Trophoblast cell (in vitro differentiated cells and primary cell): ENCODE results near the gene SLC35C1.

Experiments
- DNase-seq, 2 donors: peaks; one replicate each; pipeline ENCODE4 v3.0.0-alpha.2; 2016
- H2AFZ ChIP-seq: 2 replicates; pipeline ENCODE4 v1.6.1; 2013; ENCODE audit warnings: low read length, moderate library complexity, mild to moderate bottlenecking; ENCODE audit not compliant: insufficient read depth, poor library complexity
- H2AK5ac ChIP-seq: 2 replicates; pipeline ENCODE4 v1.6.1; 2013; ENCODE audit warnings: mild to moderate bottlenecking, low read length
- H2BK120ac ChIP-seq: 2 replicates; pipeline ENCODE4 v1.6.1; 2013; ENCODE audit warnings: low read length, mild to moderate bottlenecking, moderate library complexity; ENCODE audit not compliant: insufficient read depth, poor library complexity
- H2BK12ac ChIP-seq: 2 replicates; pipeline ENCODE4 v1.6.1; 2013; ENCODE audit warnings: mild to moderate bottlenecking, low read length, moderate library complexity
- H2BK5ac ChIP-seq: 2 replicates; pipeline ENCODE4 v1.6.1; 2013; ENCODE audit warnings: low read length, low read depth, moderate library complexity, mild to moderate bottlenecking; ENCODE audit not compliant: poor library complexity
- H3K14ac ChIP-seq: 2 replicates; pipeline ENCODE4 v1.6.1; 2013; ENCODE audit warnings: mild to moderate bottlenecking, low read length
- H3K18ac ChIP-seq: 2 replicates; pipeline ENCODE4 v1.6.1; 2013; ENCODE audit warnings: mild to moderate bottlenecking, low read length
- H3K23ac ChIP-seq: 2 replicates; pipeline ENCODE4 v1.6.1; 2013; ENCODE audit warnings: low read length
- H3K27ac ChIP-seq: 2 replicates; pipeline ENCODE4 v1.5.1; 2013; ENCODE audit warnings: low read depth, mild to moderate bottlenecking, inconsistent platforms, low read length, moderate library complexity
- H3K27me3 ChIP-seq: 2 replicates; pipeline ENCODE4 v1.6.1; 2013; ENCODE audit warnings: inconsistent platforms, mild to moderate bottlenecking, low read length, moderate library complexity; ENCODE audit not compliant: insufficient read depth
- H3K36me3 ChIP-seq, 2 experiments: 1 replicate in 1 of 2; 2 replicates in 1 of 2; pipeline ENCODE4 v1.6.1; 2013; ENCODE audit warnings: low read length in 2 of 2, mild to moderate bottlenecking in 2 of 2, moderate library complexity in 1 of 2; ENCODE audit not compliant: insufficient read depth in 2 of 2, control insufficient read depth in 1 of 2
- H3K4ac ChIP-seq: 2 replicates; pipeline ENCODE4 v1.6.1; 2013; ENCODE audit warnings: low read depth, mild to moderate bottlenecking, low read length, moderate library complexity
- H3K4me1 ChIP-seq, 2 experiments: 1 replicate in 1 of 2; 2 replicates in 1 of 2; pipeline ENCODE4 v1.6.1; 2013; ENCODE audit warnings: low read length in 2 of 2, mild to moderate bottlenecking in 2 of 2, moderate library complexity in 1 of 2; ENCODE audit not compliant: insufficient read depth in 2 of 2, control insufficient read depth in 1 of 2
- H3K4me2 ChIP-seq: 2 replicates; pipeline ENCODE4 v1.6.1; 2013; ENCODE audit warnings: inconsistent platforms, mild to moderate bottlenecking, low read length, moderate library complexity
- H3K4me3 ChIP-seq: 2 replicates; pipeline ENCODE4 v1.5.1; 2013; ENCODE audit warnings: mild to moderate bottlenecking, low read depth, low read length, inconsistent platforms
- H3K79me1 ChIP-seq: one replicate; pipeline ENCODE4 v1.6.1; 2013; ENCODE audit warnings: low read length
- H3K79me2 ChIP-seq: 2 replicates; pipeline ENCODE4 v1.6.1; 2013; ENCODE audit warnings: low read length, mild to moderate bottlenecking; ENCODE audit not compliant: control insufficient read depth, insufficient read depth, poor library complexity
- H3K9ac ChIP-seq: 2 replicates; pipeline ENCODE4 v1.6.1; 2013; ENCODE audit warnings: mild to moderate bottlenecking, low read length
- H3K9me3 ChIP-seq: 2 replicates; pipeline ENCODE4 v1.6.1; 2013; ENCODE audit warnings: low read depth, mild to moderate bottlenecking, control low read depth, inconsistent platforms, low read length; ENCODE audit not compliant: insufficient read depth
- H4K12ac ChIP-seq: 2 replicates; pipeline ENCODE4 v1.6.1; 2013; ENCODE audit warnings: low read depth, mild to moderate bottlenecking, low read length, moderate library complexity
- H4K8ac ChIP-seq: 2 replicates; pipeline ENCODE4 v1.6.1; 2013; ENCODE audit warnings: low read depth, mild to moderate bottlenecking, low read length, moderate library complexity
- H4K91ac ChIP-seq: one replicate; pipeline ENCODE4 v1.6.1; 2013; ENCODE audit warnings: low read depth, mild to moderate bottlenecking, low read length, moderate library complexity
- WGBS: extraction: QIAGEN DNeasy Blood & Tissue Kit; methylation state at CpG from one replicate; pipeline ENCODE4 v1.1.7; 2013; ENCODE audit warnings: missing lambda C conversion rate; ENCODE audit not compliant: insufficient read length, insufficient coverage; ENCODE audit errors: extremely low coverage; 5-methylcytosine and 5-hydroxymethylcytosine counted together

Gene SLC35C1

GRCh38 chr11:45761659-45762058, 43.3 kb upstream of the SLC35C1 start:
- Histone ChIP-seq H2AK5ac (no peak overlapping the region), H2BK12ac (no peak overlapping the region), H3K79me1 (no peaks in the 10 kb centered on the region), H3K4me3 (no peak overlapping the region), H2BK120ac (no peak overlapping the region), H4K8ac (no peak overlapping the region), H3K9me3 (no peaks in the 10 kb centered on the region), H3K4me2 (no peak overlapping the region), H3K18ac (no peak overlapping the region), H3K27me3 (no peaks in the 10 kb centered on the region), H3K14ac (no peak overlapping the region), H3K36me3 (no peaks in the 10 kb centered on the region), H3K79me2 (no peaks in the 10 kb centered on the region), H3K9ac (no peak overlapping the region), H3K23ac (no peak overlapping the region), H3K4ac (no peak overlapping the region), H2AFZ (no peak overlapping the region), H4K91ac (no peak overlapping the region), H4K12ac (no peak overlapping the region), H3K27ac (no peak overlapping the region), H3K4me1 (no peaks in the 10 kb centered on the region), H2BK5ac (no peak overlapping the region)
- DNase-seq, result no peak
- WGBS, result no CpG with 5 or more reads among the region's 6 CpGs

GRCh38 chr11:45765107-45765668, 39.8 kb upstream of the SLC35C1 start:
- Histone ChIP-seq H3K23ac (no peak overlapping the region), H2AFZ (no peak overlapping the region), H3K18ac (no peak overlapping the region), H2AK5ac (no peak overlapping the region), H3K14ac (no peak overlapping the region), H2BK5ac (no peak overlapping the region), H3K4me1 (no peaks in the 10 kb centered on the region), H3K4me2 (no peak overlapping the region), H3K27me3 (no peaks in the 10 kb centered on the region), H3K9ac (no peak overlapping the region), H4K91ac (no peak overlapping the region), H3K27ac (no peak overlapping the region), H4K12ac (no peak overlapping the region), H2BK120ac (no peak overlapping the region), H3K79me2 (no peaks in the 10 kb centered on the region), H2BK12ac (no peak overlapping the region), H3K4ac (no peak overlapping the region), H3K79me1 (no peaks in the 10 kb centered on the region), H3K9me3 (no peaks in the 10 kb centered on the region), H4K8ac (no peak overlapping the region), H3K4me3 (no peak overlapping the region), H3K36me3 (no peaks in the 10 kb centered on the region)
- DNase-seq, result no peak
- no CpG with 5 or more reads among the region's 8 CpGs for WGBS

- Histone ChIP-seq H3K79me2 (no peaks in the 10 kb centered on the region), H3K9me3 (no peaks in the 10 kb centered on the region), H3K27ac (no peak overlapping the region), H2BK5ac (no peak overlapping the region), H3K9ac (no peak overlapping the region), H2AFZ (no peak overlapping the region), H2BK120ac (no peak overlapping the region), H3K18ac (no peak overlapping the region), H3K4ac (no peak overlapping the region), H3K79me1 (no peaks in the 10 kb centered on the region), H3K36me3 (no peaks in the 10 kb centered on the region), H3K23ac (no peak overlapping the region), H2AK5ac (no peak overlapping the region), H4K12ac (no peak overlapping the region), H3K27me3 (no peaks in the 10 kb centered on the region), H3K4me2 (no peak overlapping the region), H3K14ac (no peak overlapping the region), H3K4me3 (no peak overlapping the region), H4K91ac (no peak overlapping the region), H4K8ac (no peak overlapping the region), H3K4me1 (no peaks in the 10 kb centered on the region), H2BK12ac (no peak overlapping the region)
- no peak for DNase-seq
- no CpG with 5 or more reads among the region's 4 CpGs for WGBS
Observed at GRCh38 chr11:45765836-45766235, 39.1 kb upstream of the SLC35C1 start.

DNA sequence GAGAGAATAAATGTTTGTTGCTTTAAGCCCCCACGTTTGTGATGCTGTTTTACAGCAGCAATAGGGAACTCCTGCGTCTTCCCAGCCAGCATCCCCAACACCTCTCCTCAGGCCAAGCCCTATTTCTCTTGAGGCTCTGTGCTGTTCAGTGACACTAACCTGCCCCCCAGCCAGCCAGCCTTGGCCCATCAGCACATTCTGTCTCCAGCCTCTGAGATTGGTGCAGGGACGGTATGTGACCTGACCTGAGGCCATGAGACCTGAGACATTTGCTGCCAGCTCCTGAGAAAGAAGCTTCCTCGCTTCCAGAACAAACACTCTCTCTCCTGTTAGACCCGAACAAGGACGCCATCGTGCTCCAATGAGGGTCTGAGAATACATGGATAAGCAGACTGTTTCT, 38.5 kb upstream of the SLC35C1 start:
- H3K4ac ChIP-seq, result no peak overlapping the region
- no peak overlapping the region for H3K27ac ChIP-seq
- H3K9me3 ChIP-seq, result peaks cover 3% of the 10 kb centered on the region
- H2AK5ac ChIP-seq, result no peak overlapping the region
- DNase-seq, result no peak
- H3K18ac ChIP-seq, result no peak overlapping the region
- no peak overlapping the region for H2BK5ac ChIP-seq
- no peak overlapping the region for H3K14ac ChIP-seq
- H3K79me1 ChIP-seq, result no peaks in the 10 kb centered on the region
- H2BK12ac ChIP-seq, result no peak overlapping the region
- no CpG with 5 or more reads among the region's 7 CpGs for WGBS
- H3K36me3 ChIP-seq, result no peaks in the 10 kb centered on the region
- no peak overlapping the region for H3K4me2 ChIP-seq
- no peak overlapping the region for H4K91ac ChIP-seq
- no peaks in the 10 kb centered on the region for H3K79me2 ChIP-seq
- H4K8ac ChIP-seq, result no peak overlapping the region
- H3K4me3 ChIP-seq, result no peak overlapping the region
- peaks cover under 1 to 1% of the 10 kb centered on the region in 2 experiments for H3K4me1 ChIP-seq
- H3K23ac ChIP-seq, result no peak overlapping the region
- no peak overlapping the region for H4K12ac ChIP-seq
- no peak overlapping the region for H2AFZ ChIP-seq
- no peak overlapping the region for H2BK120ac ChIP-seq
- H3K27me3 ChIP-seq, result no peaks in the 10 kb centered on the region
- H3K9ac ChIP-seq, result no peak overlapping the region
